Measurements from ENCODE around the gene HSPA12A.
A peak's percentile ranks its signal among the peaks of the same experiment; 100 is the strongest.

HSPA12A gene

GRCh38 chr10:116694243-116694926, 48.0 kb downstream of the HSPA12A start:
- DNase-seq: no peak

GRCh38 chr10:116692225-116692624, 50.1 kb downstream of the HSPA12A start:
- no peak for DNase-seq

GRCh38 chr10:116691635-116692034, 50.7 kb downstream of the HSPA12A start:
- peak in 13 of 56 donors; percentile 11 to 54 (median 20) for DNase-seq

- peak in 33 of 56 donors; percentile 8 to 78 (median 39) for DNase-seq
These were observed 51.7 kb downstream of the HSPA12A start for GRCh38 chr10:116690356-116691322.

- DNase-seq: no peak
These were observed 52.6 kb downstream of the HSPA12A start for GRCh38 chr10:116689744-116690143.

GRCh38 chr10:116688741-116689495, 53.4 kb downstream of the HSPA12A start:
- no peak for DNase-seq

- peak in 8 of 56 donors; percentile 10 to 50 (median 20) for DNase-seq
These were observed 54.1 kb downstream of the HSPA12A start for GRCh38 chr10:116688241-116688711.

- DNase-seq: no peak
These were observed 54.7 kb downstream of the HSPA12A start for GRCh38 chr10:116687633-116688032.

DNA sequence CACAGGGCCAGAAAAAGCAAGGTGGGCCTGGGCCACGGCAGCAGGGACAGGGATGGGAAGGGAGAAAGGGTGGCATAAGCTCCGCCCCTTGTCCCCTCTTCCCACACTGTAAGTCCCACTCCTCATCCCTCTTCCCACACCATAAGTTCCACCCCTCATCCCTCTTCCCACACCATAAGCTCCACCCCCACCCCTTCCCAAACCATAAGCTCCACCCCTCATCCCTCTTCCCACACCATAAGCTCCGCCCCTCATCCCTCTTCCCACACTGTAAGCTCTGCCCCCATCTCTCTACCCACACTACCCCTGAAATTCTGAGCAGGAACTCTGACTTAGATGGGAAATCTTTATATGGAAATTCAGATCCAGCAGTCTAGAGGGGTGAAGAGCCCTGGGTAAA, 55.7 kb downstream of the HSPA12A start:
- DNase-seq: no peak

DNA sequence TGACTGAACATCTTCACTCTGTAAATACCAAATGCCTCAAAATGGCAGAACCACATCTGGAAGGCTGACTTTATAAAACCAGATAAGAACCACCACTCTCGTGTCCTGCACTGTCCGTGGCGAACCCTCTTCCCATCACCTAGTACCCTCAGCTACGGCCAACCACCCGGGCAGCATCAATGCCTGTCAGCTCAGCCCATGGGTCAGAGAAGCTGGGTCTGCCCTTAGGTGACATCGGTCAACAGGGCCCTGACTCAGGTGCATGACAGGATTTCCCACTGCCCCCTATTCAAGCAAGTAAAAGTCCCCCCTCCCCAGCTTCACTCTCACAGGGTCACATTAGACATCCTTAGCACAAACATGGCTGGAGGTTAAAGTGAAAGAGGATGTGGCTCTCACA, 56.6 kb downstream of the HSPA12A start:
- DNase-seq: no peak

- no peak for DNase-seq
These were observed 57.6 kb downstream of the HSPA12A start for GRCh38 chr10:116684781-116685180.

DNA sequence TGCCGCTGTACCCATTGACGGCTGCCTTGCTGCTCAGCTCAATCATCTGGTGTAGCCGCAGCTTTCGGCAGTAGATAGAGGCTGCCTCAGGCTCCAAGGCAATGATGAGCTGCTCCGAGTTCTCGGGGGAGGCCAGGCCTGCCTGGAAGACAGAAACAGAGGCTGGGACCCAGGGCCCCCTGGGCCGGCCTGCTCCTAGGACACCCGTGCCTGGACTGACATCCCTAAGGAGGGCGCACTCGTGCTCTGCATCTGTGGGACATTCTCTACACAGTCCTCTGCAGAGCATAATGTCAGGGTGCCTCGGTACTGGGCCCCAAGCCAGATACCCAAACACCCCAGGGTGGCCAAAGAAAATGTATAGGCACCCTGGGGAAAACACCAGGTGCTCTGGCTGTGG, 58.5 kb downstream of the HSPA12A start:
- no peak for DNase-seq

DNA sequence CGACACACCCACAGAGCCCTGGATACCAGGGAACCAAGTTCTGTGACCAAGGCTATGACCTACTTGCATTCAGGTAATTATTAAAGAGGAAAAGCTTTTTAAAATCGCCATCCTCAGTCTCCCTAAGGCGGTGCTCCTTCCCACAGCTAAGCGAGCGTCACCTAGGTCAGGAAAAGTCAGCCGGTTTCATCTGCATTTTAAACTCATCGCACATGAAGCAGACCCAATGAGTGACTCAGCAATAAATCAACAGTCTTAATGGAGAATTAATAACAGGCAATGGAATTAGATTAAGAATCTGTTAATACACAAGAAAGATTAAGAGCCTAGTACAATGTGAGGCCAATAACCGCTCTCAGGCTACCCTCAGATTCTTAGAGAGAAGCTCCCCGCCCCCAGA, 59.2 kb downstream of the HSPA12A start:
- no peak for DNase-seq

DNA sequence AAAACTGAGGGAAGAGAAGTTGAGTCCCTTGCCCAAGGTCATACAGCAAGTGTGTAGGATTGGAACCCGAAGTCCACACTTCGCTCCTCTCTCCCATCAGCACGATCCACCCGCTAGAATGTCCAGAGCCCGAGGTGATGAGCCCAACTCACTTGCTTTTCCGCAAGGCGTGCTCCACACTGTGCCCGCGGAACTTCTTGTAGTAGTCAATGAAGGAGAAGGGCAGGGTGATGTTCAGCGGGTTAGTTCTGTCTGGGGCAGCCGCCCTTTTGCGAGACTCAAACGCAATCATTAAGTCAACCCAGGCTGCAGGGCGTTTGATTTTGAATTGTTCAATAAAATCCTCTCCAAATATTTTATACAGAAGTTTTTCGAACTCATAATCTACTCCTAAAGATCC, 63.0 kb downstream of the HSPA12A start:
- no peak for DNase-seq

DNA sequence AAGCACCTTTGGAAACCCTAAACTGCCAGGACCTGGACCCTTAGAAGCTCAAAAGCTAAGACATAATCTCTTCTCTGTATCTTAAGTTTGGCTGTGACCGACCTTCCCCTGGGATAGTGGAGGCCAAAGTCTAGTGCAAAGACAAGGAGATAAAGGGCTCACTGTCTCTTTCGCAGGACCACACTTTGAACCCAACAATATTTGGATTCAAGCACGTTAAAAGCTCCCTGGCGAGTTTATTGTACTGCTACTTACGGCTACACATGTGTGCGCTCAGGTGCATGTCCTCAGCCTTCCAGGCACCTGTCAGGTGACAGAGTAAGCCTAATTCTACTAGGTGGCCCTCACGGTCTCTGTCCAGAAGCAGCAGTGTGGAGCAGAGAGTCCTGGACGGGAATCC, 65.7 kb downstream of the HSPA12A start:
- no peak for DNase-seq

- DNase-seq: no peak
These were observed 66.2 kb downstream of the HSPA12A start for GRCh38 chr10:116676118-116676517.

GRCh38 chr10:116674901-116675423, 67.4 kb downstream of the HSPA12A start:
- DNase-seq: no peak

DNA sequence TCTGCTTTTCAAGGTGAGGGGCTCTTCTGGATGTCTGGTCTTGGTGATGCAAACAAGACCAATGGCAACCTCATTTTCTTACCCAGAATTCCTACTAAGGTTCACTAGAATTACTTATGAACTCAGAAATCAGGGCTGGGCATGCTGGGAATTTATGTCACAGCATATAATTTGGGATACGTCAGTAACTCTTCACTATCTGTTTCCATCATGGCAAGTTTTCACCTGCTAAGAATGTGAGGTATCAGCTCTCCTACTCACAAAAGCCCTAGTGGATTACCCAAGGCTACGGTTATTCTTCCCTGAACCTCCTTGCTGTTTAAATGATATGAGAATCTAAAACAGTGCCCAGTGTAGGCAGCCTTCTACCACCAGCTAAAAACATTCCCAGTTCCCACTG, 68.5 kb downstream of the HSPA12A start:
- DNase-seq: no peak

GRCh38 chr10:116672891-116673290, 69.5 kb downstream of the HSPA12A start:
- DNase-seq: no peak

DNA sequence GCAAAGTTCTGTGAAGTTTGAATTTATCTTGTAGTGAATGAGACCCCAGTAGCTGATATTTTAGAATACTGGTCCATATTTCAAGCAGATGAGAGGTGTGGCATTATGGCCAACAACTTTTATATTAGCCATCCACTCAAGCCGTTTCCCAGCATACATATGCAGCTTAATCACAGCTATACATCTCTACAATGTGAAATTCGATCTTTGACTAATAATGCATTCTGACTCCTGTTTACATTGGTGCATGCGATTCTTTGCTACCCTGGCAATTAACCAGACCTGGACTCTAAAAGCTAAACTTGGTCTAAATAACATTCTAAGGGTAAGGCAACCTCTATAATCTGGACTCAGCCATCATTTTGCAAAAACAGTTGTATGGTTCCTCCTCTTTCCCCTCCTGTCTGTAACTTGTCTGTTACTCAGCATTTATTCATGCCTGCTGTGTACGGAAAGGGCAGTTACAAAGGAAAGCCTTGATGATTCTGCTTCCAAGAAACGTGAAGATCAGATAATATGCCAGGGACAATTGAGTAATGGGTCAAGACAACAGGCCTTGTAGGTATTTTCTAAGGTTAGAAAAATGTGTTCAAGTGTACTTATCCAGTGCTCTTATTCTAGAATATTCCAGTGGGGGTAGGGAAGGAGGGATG, 71.0 kb downstream of the HSPA12A start:
- DNase-seq: no peak

GRCh38 chr10:116670706-116671105, 71.7 kb downstream of the HSPA12A start:
- DNase-seq: no peak
